Effector CD4-positive, alpha-beta T cell (primary cell): ENCODE measurements around the gene TPX2.
"Not testable (repeated sequence)": the region's sequence is repeated elsewhere in the genome, so short reads cannot be mapped to it uniquely, and the experiment has no call there.

Source experiments
- DNase-seq: peaks from one replicate; pipeline ENCODE4 v3.0.0-alpha.2; 2020

TPX2 gene

GRCh38 chr20:31764641-31765305, 25.7 kb downstream of the TPX2 start:
- no peak for DNase-seq

GRCh38 chr20:31767805-31768204, 28.7 kb downstream of the TPX2 start:
- no peak for DNase-seq

GRCh38 chr20:31769681-31770080, 30.6 kb downstream of the TPX2 start:
- no peak for DNase-seq

GRCh38 chr20:31770243-31770642, 31.2 kb downstream of the TPX2 start:
- no peak for DNase-seq

- DNase-seq = no peak
Observed at GRCh38 chr20:31774408-31774807, 35.3 kb downstream of the TPX2 start.

GRCh38 chr20:31780839-31781238, 41.7 kb downstream of the TPX2 start:
- no peak for DNase-seq

- no peak for DNase-seq
Observed at GRCh38 chr20:31781945-31782344, 42.9 kb downstream of the TPX2 start.

GRCh38 chr20:31784354-31785044, 45.4 kb downstream of the TPX2 start:
- no peak for DNase-seq

- no peak for DNase-seq
Observed at GRCh38 chr20:31785089-31785488, 46.0 kb downstream of the TPX2 start.

GRCh38 chr20:31788578-31788977, 49.5 kb downstream of the TPX2 start:
- no peak for DNase-seq

GRCh38 chr20:31790401-31790800, 51.3 kb downstream of the TPX2 start:
- no peak for DNase-seq

GRCh38 chr20:31797364-31797763, 58.3 kb downstream of the TPX2 start:
- no peak for DNase-seq

GRCh38 chr20:31801508-31801907, 62.4 kb downstream of the TPX2 start:
- DNase-seq = no peak

GRCh38 chr20:31803552-31804291, 64.6 kb downstream of the TPX2 start:
- no peak for DNase-seq

GRCh38 chr20:31806564-31807355, 67.7 kb downstream of the TPX2 start:
- DNase-seq = no peak

GRCh38 chr20:31808481-31808880, 69.4 kb downstream of the TPX2 start:
- no peak for DNase-seq

- no peak for DNase-seq
Observed at GRCh38 chr20:31809661-31810060, 70.6 kb downstream of the TPX2 start.

- no peak for DNase-seq
Observed at GRCh38 chr20:31811198-31811597, 72.1 kb downstream of the TPX2 start.

- DNase-seq = no peak
Observed at GRCh38 chr20:31811796-31812728, 73.0 kb downstream of the TPX2 start.

- DNase-seq = no peak
Observed at GRCh38 chr20:31813611-31814010, 74.5 kb downstream of the TPX2 start.

GRCh38 chr20:31814142-31814541, 75.1 kb downstream of the TPX2 start:
- not testable (repeated sequence) for DNase-seq
